Suprapubic skin (tissue), 4 donors: ENCODE measurements around the gene DPYSL5. TPM values are rescaled to one million over a fixed set of nuclear protein-coding genes. Genes with fewer than 3 reads are reported as not detected.
A peak's percentile ranks its signal among the peaks of the same experiment; 100 is the strongest.
"Not testable (repeated sequence)": the region's sequence is repeated elsewhere in the genome, so short reads cannot be mapped to it uniquely, and the experiment has no call there.

Source experiments
- DNase-seq, 2 donors: peaks; one replicate each; pipeline ENCODE4 v3.0.0-alpha.2; 2019; ENCODE audit warnings: low spot score in 2 of 2
- H3K27ac ChIP-seq: fragments of 200-600 bp; sonication (generic); one replicate; pipeline ENCODE4 v1.5.1; 2019
- H3K27me3 ChIP-seq: fragments of 200-600 bp; sonication (generic); one replicate; pipeline ENCODE4 v1.5.1; 2019
- H3K36me3 ChIP-seq: fragments of 200-600 bp; sonication (generic); one replicate; pipeline ENCODE4 v1.5.1; 2019
- H3K4me1 ChIP-seq: fragments of 200-600 bp; sonication (generic); one replicate; pipeline ENCODE4 v1.5.1; 2019
- H3K4me3 ChIP-seq: fragments of 200-600 bp; sonication (generic); one replicate; pipeline ENCODE4 v1.5.1; 2019; ENCODE audit warnings: mild to moderate bottlenecking
- H3K9me3 ChIP-seq: fragments of 200-600 bp; sonication (generic); one replicate; pipeline ENCODE4 v1.5.1; 2019
- EP300 ChIP-seq: sonication (generic); formaldehyde crosslinking; IDR thresholded peaks from one replicate; pipeline ENCODE4 v1.6.1; 2017; ENCODE audit warnings: antibody characterized with exemption
- POLR2A ChIP-seq, 2 donors: fragments of 450-650 bp; IDR thresholded peaks; one replicate each; pipeline ENCODE4 v1.6.1; 2017; ENCODE audit warnings: antibody characterized with exemption in 2 of 2, mild to moderate bottlenecking in 2 of 2, moderate library complexity in 2 of 2
- POLR2AphosphoS5 ChIP-seq, 3 donors: sonication (generic); formaldehyde crosslinking; IDR thresholded peaks; one replicate each; pipeline ENCODE4 v1.6.1; 2017; ENCODE audit warnings: antibody characterized with exemption in 3 of 3
- WGBS: methylation state at CpG from one replicate; pipeline ENCODE4 v1.1.5; 2018; 5-methylcytosine and 5-hydroxymethylcytosine counted together
- total RNA-seq, 4 donors: library from RNA; depleted of rRNA; stranded (reverse); fragments of >200 nt; gene quantifications; one replicate each; pipeline ENCODE4 v1.1.0, GENCODE V29; 2016
- TF ChIP-seq, protein P1 (sequence below), 2 donors: fragments of 200-600 bp in 1 of 2; fragments of 450-650 bp in 1 of 2; sonication (generic) in 1 of 2; IDR thresholded peaks; one replicate each; pipeline ENCODE4 v1.5.1; 2016 to 2019; ENCODE audit warnings: antibody characterized with exemption in 2 of 2, mild to moderate bottlenecking in 1 of 2, moderate library complexity in 1 of 2

Gene DPYSL5
- total RNA-seq, 4 donors from 2014 or later: not detected

GRCh38 chr2:26812731-26813130, 35.2 kb upstream of the DPYSL5 start:
- H3K27me3 ChIP-seq: peaks cover 21% of the 10 kb centered on the region
- H3K4me3 ChIP-seq: no peak overlapping the region
- 97% methylated on average over 3 of the region's 3 CpGs for whole genome bisulfite sequencing
- no peaks in the 10 kb centered on the region for H3K4me1 ChIP-seq
- no peak overlapping the region for H3K27ac ChIP-seq
- TF ChIP-seq POLR2AphosphoS5 (IDR thresholded peaks at IDR 0.05) (no peak), EP300 (no peak), POLR2A (IDR thresholded peaks at IDR 0.05) (no peak)
- TF ChIP-seq, protein P1, sequence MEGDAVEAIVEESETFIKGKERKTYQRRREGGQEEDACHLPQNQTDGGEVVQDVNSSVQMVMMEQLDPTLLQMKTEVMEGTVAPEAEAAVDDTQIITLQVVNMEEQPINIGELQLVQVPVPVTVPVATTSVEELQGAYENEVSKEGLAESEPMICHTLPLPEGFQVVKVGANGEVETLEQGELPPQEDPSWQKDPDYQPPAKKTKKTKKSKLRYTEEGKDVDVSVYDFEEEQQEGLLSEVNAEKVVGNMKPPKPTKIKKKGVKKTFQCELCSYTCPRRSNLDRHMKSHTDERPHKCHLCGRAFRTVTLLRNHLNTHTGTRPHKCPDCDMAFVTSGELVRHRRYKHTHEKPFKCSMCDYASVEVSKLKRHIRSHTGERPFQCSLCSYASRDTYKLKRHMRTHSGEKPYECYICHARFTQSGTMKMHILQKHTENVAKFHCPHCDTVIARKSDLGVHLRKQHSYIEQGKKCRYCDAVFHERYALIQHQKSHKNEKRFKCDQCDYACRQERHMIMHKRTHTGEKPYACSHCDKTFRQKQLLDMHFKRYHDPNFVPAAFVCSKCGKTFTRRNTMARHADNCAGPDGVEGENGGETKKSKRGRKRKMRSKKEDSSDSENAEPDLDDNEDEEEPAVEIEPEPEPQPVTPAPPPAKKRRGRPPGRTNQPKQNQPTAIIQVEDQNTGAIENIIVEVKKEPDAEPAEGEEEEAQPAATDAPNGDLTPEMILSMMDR (IDR thresholded peaks at IDR 0.05): no peak
- no peaks in the 10 kb centered on the region for H3K36me3 ChIP-seq
- DNase-seq: peak in 1 of 2 donors; percentile 34
- no peaks in the 10 kb centered on the region for H3K9me3 ChIP-seq

DNA sequence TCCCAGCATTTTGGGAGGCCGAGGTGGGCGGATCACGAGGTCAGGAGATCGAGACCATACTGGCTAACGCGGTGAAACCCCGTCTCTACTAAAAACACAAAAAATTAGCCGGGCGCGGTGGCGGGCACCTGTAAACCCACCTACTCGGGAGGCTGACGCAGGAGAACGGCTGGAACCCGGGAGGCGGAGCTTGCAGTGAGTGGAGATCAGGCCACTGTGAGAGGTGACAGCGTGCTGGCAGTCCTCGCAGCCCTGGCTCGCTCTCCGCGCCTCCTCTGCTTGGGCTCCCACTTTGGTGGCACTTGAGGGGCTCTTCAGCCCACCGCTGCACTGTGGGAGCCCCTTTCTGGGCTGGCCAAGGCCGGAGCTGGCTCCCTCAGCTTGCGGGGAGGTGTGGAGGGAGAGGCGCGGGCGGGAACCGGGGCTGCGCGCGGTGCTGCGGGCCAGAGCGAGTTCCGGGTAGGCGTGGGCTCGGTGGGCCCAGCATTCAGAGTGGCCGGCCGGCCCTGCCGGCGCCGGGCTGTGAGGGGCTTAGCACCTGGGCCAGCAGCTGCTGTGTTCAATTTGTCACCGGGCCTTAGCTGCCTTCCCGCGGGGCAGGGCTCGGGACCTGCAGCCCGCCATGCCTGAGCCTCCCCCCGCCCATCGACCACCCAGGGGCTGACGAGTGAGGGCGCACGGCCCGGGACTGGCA, 33.7 kb upstream of the DPYSL5 start:
- peaks cover 21% of the 10 kb centered on the region for H3K27me3 ChIP-seq
- H3K36me3 ChIP-seq, H3K4me3 ChIP-seq, DNase-seq, H3K27ac ChIP-seq, H3K4me1 ChIP-seq, H3K9me3 ChIP-seq: not testable (repeated sequence)
- WGBS: 92% methylated on average over 47 of the region's 52 CpGs

- no peak for TF ChIP-seq POLR2A (IDR thresholded peaks at IDR 0.05)
- no peak for TF ChIP-seq EP300
- no peak for TF ChIP-seq POLR2AphosphoS5 (IDR thresholded peaks at IDR 0.05)
- TF ChIP-seq, protein P1 (IDR thresholded peaks at IDR 0.05): no peak
- H3K9me3 ChIP-seq: no peaks in the 10 kb centered on the region
- peaks cover 22% of the 10 kb centered on the region for H3K27me3 ChIP-seq
- 41% methylated on average over 3 of the region's 3 CpGs for WGBS
- H3K4me1 ChIP-seq: no peaks in the 10 kb centered on the region
- no peak for DNase-seq
- no peak overlapping the region for H3K27ac ChIP-seq
- H3K36me3 ChIP-seq: no peaks in the 10 kb centered on the region
- no peak overlapping the region for H3K4me3 ChIP-seq
These were observed 31.0 kb upstream of the DPYSL5 start for GRCh38 chr2:26816893-26817292.

- WGBS: 56% methylated on average over 5 of the region's 5 CpGs
- Histone ChIP-seq H3K9me3 (no peaks in the 10 kb centered on the region), H3K4me3 (no peak overlapping the region), H3K4me1 (no peaks in the 10 kb centered on the region), H3K27ac (no peak overlapping the region), H3K27me3 (peaks cover 23% of the 10 kb centered on the region), H3K36me3 (no peaks in the 10 kb centered on the region)
- no peak for DNase-seq
- TF ChIP-seq EP300 (no peak), POLR2A (IDR thresholded peaks at IDR 0.05) (no peak), POLR2AphosphoS5 (IDR thresholded peaks at IDR 0.05) (no peak)
- TF ChIP-seq, protein P1 (IDR thresholded peaks at IDR 0.05): no peak
These were observed 29.7 kb upstream of the DPYSL5 start for GRCh38 chr2:26818255-26818654.

- no peak for DNase-seq
- no peak for TF ChIP-seq POLR2AphosphoS5 (IDR thresholded peaks at IDR 0.05)
- TF ChIP-seq POLR2A (IDR thresholded peaks at IDR 0.05): no peak
- TF ChIP-seq, protein P1 (IDR thresholded peaks at IDR 0.05): no peak
- TF ChIP-seq EP300: no peak
- WGBS: 58% methylated on average over 6 of the region's 6 CpGs
- peaks cover 21% of the 10 kb centered on the region for H3K27me3 ChIP-seq
- H3K4me3 ChIP-seq: no peak overlapping the region
- no peaks in the 10 kb centered on the region for H3K9me3 ChIP-seq
- H3K4me1 ChIP-seq: no peaks in the 10 kb centered on the region
- H3K27ac ChIP-seq: no peak overlapping the region
- no peaks in the 10 kb centered on the region for H3K36me3 ChIP-seq
These were observed 29.0 kb upstream of the DPYSL5 start for GRCh38 chr2:26818972-26819371.

GRCh38 chr2:26820932-26821331, 27.0 kb upstream of the DPYSL5 start:
- Histone ChIP-seq H3K27ac (no peak overlapping the region), H3K4me1 (no peaks in the 10 kb centered on the region), H3K27me3 (peaks cover 15% of the 10 kb centered on the region), H3K36me3 (no peaks in the 10 kb centered on the region), H3K4me3 (no peak overlapping the region), H3K9me3 (no peaks in the 10 kb centered on the region)
- no peak for DNase-seq
- TF ChIP-seq POLR2AphosphoS5 (IDR thresholded peaks at IDR 0.05) (no peak), EP300 (no peak), POLR2A (IDR thresholded peaks at IDR 0.05) (no peak)
- TF ChIP-seq, protein P1 (IDR thresholded peaks at IDR 0.05): no peak
- 83% methylated on average over 7 of the region's 7 CpGs for WGBS
